GM12875 (cell line): Measurements from ENCODE around the gene SCARB2.

Source experiments
- H3K4me3 ChIP-seq: one replicate; pipeline ENCODE4 v1.5.1; 2011; ENCODE audit warnings: low read depth, low read length, control low read depth
- TF ChIP-seq, protein P1 (sequence below): IDR thresholded peaks from 2 replicates; pipeline ENCODE4 v1.5.1; 2011; ENCODE audit warnings: low read depth, mild to moderate bottlenecking, control low read depth, inconsistent platforms, low read length, moderate library complexity, borderline replicate concordance; ENCODE audit not compliant: insufficient read depth

The SCARB2 gene

DNA sequence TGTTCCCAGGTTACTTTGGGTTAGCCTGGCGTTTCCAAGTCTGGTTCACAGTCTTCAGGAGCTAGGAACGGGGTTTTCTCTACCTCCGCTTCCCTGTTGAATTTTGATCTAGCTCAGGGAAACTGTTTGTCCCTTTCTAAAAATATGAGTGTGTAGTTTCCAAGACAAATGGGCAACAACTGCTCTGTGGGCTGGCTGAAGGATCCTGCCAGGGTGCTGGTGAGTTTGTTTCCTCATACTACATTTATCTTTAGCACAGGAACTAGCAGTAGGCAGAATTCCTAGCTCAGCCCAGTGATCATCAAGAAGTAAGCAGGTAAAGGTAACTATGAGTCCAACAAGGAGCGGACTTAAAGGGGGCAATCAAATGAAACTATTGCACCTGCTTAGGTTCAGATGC lies 24.6 kb upstream of the SCARB2 start:
- no peak overlapping the region for H3K4me3 ChIP-seq
- TF ChIP-seq, protein P1, sequence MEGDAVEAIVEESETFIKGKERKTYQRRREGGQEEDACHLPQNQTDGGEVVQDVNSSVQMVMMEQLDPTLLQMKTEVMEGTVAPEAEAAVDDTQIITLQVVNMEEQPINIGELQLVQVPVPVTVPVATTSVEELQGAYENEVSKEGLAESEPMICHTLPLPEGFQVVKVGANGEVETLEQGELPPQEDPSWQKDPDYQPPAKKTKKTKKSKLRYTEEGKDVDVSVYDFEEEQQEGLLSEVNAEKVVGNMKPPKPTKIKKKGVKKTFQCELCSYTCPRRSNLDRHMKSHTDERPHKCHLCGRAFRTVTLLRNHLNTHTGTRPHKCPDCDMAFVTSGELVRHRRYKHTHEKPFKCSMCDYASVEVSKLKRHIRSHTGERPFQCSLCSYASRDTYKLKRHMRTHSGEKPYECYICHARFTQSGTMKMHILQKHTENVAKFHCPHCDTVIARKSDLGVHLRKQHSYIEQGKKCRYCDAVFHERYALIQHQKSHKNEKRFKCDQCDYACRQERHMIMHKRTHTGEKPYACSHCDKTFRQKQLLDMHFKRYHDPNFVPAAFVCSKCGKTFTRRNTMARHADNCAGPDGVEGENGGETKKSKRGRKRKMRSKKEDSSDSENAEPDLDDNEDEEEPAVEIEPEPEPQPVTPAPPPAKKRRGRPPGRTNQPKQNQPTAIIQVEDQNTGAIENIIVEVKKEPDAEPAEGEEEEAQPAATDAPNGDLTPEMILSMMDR = no peak

DNA sequence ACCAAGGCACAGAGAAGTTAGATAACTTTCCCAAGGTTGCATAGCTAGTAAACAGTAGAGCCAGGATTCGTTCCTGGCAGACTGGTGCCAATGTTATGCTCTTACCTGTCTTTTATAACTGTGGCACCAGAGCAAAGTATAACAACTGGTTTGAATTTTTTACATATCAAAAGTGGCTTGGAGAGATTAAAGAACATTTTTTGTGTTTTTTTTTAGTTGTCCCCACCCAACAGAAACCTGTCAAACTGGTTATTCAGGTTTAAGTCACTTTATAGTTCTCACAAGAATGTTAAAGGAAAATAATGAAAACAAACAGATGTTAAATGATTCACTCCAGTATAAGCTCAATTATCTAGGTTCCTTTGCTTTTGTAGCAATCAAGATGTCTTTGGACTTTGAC lies 22.3 kb upstream of the SCARB2 start:
- TF ChIP-seq, protein P1 = no peak
- no peak overlapping the region for H3K4me3 ChIP-seq

DNA sequence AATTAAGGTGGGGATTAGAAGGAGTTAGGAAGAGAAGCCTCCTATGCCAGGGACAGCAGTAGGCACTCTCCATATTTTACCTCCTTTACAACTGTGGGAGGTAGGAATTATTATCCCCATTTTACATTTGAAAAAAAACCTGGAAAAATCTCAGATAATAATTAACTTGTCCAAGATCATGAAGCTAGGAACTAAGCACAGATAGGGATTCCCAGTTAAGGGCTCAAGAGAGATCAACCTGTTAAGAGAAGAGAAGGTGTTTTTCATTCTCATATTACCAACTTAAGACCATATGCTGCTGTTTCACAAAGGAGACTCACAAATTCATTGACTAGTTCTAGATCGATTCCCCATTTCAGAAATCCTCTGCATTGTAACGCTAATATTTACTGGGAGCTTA lies 21.8 kb upstream of the SCARB2 start:
- TF ChIP-seq, protein P1 = no peak
- H3K4me3 ChIP-seq = no peak overlapping the region

DNA sequence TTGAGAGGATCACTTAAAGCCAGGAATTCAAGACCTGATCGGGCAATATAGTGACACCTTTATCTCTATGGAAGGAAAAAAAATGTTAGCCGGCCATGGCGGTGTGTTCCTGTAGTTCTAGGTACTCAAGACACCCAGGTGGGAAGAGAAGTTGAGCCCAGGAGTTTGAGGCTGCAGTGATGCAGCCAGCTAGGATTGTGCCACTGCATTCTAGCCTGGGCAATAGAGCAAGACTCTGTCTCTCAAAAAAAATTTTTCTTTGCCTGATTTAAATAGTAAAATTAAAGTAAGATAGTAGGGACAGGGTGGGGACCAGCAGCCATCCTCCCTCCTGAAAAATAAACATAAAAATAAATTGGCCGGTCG lies 21.0 kb upstream of the SCARB2 start:
- H3K4me3 ChIP-seq = no peak overlapping the region
- TF ChIP-seq, protein P1 = no peak

DNA sequence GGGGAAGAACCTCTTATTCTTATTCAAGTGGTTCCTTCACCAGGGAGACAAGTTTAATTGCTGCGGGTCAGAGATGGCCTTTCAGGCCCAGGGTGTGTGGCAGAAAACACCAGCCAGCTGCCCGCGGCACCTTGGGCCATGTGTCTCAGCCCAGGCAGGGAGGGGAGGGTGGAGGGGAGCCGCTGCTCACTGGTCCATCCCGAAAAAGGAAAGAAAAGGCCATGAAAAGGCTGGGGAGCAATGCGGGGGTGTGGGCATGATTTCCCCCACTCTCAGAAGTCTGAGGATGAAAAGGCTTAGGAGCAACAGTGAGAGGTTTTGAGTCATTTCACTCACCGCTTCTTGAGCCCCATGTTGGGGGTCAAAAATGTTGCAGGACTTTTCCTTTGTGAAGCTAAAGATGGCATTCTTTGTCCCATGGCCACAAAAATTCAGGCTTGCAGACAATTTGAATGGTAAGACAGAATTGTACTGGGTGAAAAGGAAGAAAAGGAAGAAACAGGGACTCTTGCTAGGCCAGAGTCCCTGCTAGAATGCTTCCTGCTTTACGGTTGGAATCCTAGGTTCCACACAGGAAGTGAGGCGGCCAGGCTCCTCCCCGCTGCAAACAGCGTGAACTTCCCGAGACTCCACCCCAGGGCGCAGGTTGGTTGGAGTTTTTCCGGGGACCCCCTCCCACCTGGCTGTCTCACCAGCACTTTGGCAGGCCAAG lies 20.5 kb upstream of the SCARB2 start:
- no peak overlapping the region for H3K4me3 ChIP-seq
- TF ChIP-seq, protein P1 = no peak

DNA sequence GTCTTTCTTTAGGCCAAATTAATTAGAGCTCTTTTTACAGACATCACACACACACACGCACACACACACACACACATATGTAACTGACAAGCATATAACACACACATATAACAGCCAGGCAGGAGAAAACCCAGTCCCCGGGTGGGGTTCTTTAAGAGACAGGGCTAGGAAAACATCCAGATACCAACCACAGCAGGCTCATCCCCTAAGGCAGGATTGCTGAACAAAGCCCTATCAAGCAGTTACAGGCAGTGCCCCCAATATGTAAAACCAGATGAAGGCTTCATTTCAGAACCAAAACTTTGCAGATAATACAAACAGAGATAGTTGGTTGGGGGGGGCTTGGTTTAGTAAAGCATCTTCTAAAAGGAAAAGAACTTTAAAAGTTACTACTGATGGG lies 19.9 kb upstream of the SCARB2 start:
- H3K4me3 ChIP-seq = no peak overlapping the region
- TF ChIP-seq, protein P1 = no peak

DNA sequence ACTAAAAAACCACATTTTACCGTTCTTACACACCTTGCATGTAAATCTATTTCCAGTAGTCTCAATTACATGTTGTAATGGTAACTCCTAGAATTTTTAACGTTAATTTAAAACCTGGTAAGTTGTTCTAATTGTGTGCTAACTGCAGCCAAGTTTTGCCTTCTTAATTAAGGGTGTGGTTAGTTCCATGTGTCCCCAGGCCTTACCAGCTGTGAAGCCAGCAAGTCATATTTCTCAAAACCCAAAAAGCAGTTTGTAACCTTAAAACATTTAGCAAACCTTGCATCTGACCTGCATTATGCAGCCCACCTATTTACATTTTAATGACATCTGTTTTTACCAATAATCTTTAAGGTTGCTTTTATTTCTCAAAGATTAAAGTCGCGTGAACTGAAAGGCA lies 19.5 kb upstream of the SCARB2 start:
- no peak overlapping the region for H3K4me3 ChIP-seq
- TF ChIP-seq, protein P1 = no peak
